Gastroesophageal sphincter (tissue), 4 donors: ENCODE measurements around the gene PUS1. TPM values are rescaled to one million over a fixed set of nuclear protein-coding genes. Genes with fewer than 3 reads are reported as not detected.
A peak's percentile ranks its signal among the peaks of the same experiment; 100 is the strongest.
"Not testable (repeated sequence)": the region's sequence is repeated elsewhere in the genome, so short reads cannot be mapped to it uniquely, and the experiment has no call there.

Experiments used
- ATAC-seq: fragments of 150-250 bp; one replicate; pipeline ENCODE4 v1.9.1; 2016; ENCODE audit warnings: mild to moderate bottlenecking, moderate library complexity
- H3K27ac ChIP-seq, 4 donors: fragments of 200-600 bp; sonication (generic) in 3 of 4; 1 replicate in 3 of 4; 2 replicates in 1 of 4; pipeline ENCODE4 v1.5.1; 2016 to 2019
- H3K27me3 ChIP-seq: fragments of 200-600 bp; sonication (generic); one replicate; pipeline ENCODE4 v1.5.1; 2019
- H3K36me3 ChIP-seq, 2 donors: fragments of 200-600 bp; sonication (generic); one replicate each; pipeline ENCODE4 v1.5.1; 2019; ENCODE audit warnings: control low read depth in 1 of 2
- H3K4me1 ChIP-seq, 3 donors: fragments of 200-600 bp; sonication (generic); 1 replicate in 2 of 3; 2 replicates in 1 of 3; pipeline ENCODE4 v1.5.1; 2016 to 2019; ENCODE audit warnings: control low read depth in 2 of 3
- H3K4me3 ChIP-seq, 2 donors: fragments of 200-600 bp; sonication (generic); one replicate each; pipeline ENCODE4 v1.5.1; 2019; ENCODE audit warnings: mild to moderate bottlenecking in 1 of 2, moderate library complexity in 1 of 2
- H3K9me3 ChIP-seq, 3 donors: fragments of 200-600 bp; sonication (generic); one replicate each; pipeline ENCODE4 v1.5.1; 2017 to 2019; ENCODE audit warnings: control low read depth in 2 of 3
- CTCF ChIP-seq, 4 experiments: fragments of 200-600 bp in 2 of 4; fragments of 450-650 bp in 2 of 4; sonication (generic) in 1 of 4; IDR thresholded peaks; one replicate each; pipeline ENCODE4 v1.5.1; 2017 to 2019; ENCODE audit warnings: antibody characterized with exemption in 4 of 4, mild to moderate bottlenecking in 2 of 4, moderate library complexity in 2 of 4
- EP300 ChIP-seq: sonication (generic); formaldehyde crosslinking; IDR thresholded peaks from one replicate; pipeline ENCODE4 v1.6.1; 2017; ENCODE audit warnings: antibody characterized with exemption, mild to moderate bottlenecking
- POLR2A ChIP-seq, 2 donors: fragments of 450-650 bp; IDR thresholded peaks; one replicate each; pipeline ENCODE4 v1.6.1; 2017; ENCODE audit warnings: antibody characterized with exemption in 2 of 2, mild to moderate bottlenecking in 2 of 2, moderate library complexity in 1 of 2
- POLR2AphosphoS5 ChIP-seq: sonication (generic); formaldehyde crosslinking; IDR thresholded peaks from one replicate; pipeline ENCODE4 v1.6.1; 2017; ENCODE audit warnings: antibody characterized with exemption
- WGBS, 2 donors: methylation state at CpG; one replicate each; pipeline ENCODE4 v1.1.5; 2018; ENCODE audit warnings: low coverage in 1 of 2; 5-methylcytosine and 5-hydroxymethylcytosine counted together
- total RNA-seq, 4 donors: library from RNA; depleted of rRNA; stranded (reverse); fragments of >200 nt; gene quantifications; one replicate each; pipeline ENCODE4 v1.1.0, GENCODE V29; 2016

Gene PUS1
- total RNA-seq, 4 donors from 2014 or later, result 7.2 to 28.2 (median 13.1) TPM

GRCh38 chr12:131950182-131950913 is 21.3 kb downstream of the PUS1 start:
- H3K27ac ChIP-seq, result peak overlapping the region; percentile 70 to 91 (median 84)
- WGBS, 2 donors, result 0 to 1% methylated on average over 7 to 9 of the region's 79 CpGs
- no peaks in the 10 kb centered on the region for H3K27me3 ChIP-seq
- TF ChIP-seq EP300, result no peak
- no peak for TF ChIP-seq CTCF (IDR thresholded peaks at IDR 0.05)
- no peak for TF ChIP-seq POLR2AphosphoS5
- TF ChIP-seq POLR2A (IDR thresholded peaks at IDR 0.05), result no peak
- no peaks in the 10 kb centered on the region for H3K9me3 ChIP-seq
- peak; percentile 9 for ATAC-seq
- peak overlapping the region; percentile 88 to 100 for H3K4me3 ChIP-seq
- no peaks in the 10 kb centered on the region for H3K36me3 ChIP-seq
- peaks cover 0 to 49% (median 9%) of the 10 kb centered on the region in 3 donors for H3K4me1 ChIP-seq

DNA sequence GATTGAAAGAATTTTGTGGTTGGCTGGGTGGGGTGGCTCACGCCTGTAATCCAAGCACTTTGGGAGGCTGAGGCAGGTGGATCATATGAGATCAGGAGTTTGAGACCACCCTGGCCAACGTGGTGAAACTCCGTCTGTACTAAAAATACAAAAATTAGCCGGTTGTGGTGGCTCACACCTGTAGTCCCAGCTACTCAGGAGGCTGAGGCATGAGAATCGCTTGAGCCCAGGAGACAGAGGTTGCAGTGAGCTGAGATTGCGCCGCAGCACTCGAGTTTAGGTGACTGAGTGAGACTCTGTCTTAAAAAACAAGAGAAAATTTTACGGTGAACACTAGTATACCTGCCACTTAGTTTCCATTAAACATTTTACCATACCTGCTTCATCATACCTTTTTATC is 24.7 kb downstream of the PUS1 start:
- H3K4me1 ChIP-seq, result peaks cover 0 to 80% (median 19%) of the 10 kb centered on the region in 3 donors
- not testable (repeated sequence) for ATAC-seq, H3K27ac ChIP-seq, H3K27me3 ChIP-seq, H3K9me3 ChIP-seq, H3K36me3 ChIP-seq, H3K4me3 ChIP-seq
- 85 to 90% methylated on average over 5 to 9 of the region's 9 CpGs for WGBS, 2 donors

DNA sequence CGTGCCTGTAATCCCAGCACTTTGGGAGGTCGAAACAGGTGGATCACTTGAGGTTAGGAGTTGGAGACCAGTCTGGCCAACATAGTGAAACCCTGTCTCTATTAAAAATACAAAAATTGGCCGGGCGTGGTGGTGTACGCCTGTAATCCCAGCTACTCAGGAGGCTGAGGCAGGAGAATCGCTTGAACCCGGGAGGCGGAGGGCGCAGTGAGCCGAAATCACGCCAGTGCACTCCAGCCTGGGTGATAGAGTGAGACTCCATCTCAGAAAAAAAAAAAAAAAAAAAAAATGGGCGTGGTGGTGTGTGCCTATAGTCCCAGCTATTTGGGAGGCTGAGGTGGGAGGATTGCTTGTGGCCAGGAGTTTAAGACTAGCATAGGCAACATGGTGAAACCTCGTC is 25.4 kb downstream of the PUS1 start:
- not testable (repeated sequence) for H3K4me3 ChIP-seq, H3K36me3 ChIP-seq, H3K27ac ChIP-seq, H3K27me3 ChIP-seq, H3K9me3 ChIP-seq, ATAC-seq
- WGBS, 2 donors, result 91 to 92% methylated on average over 7 to 8 of the region's 13 CpGs
- H3K4me1 ChIP-seq, result peaks cover 0 to 80% (median 21%) of the 10 kb centered on the region in 3 donors

DNA sequence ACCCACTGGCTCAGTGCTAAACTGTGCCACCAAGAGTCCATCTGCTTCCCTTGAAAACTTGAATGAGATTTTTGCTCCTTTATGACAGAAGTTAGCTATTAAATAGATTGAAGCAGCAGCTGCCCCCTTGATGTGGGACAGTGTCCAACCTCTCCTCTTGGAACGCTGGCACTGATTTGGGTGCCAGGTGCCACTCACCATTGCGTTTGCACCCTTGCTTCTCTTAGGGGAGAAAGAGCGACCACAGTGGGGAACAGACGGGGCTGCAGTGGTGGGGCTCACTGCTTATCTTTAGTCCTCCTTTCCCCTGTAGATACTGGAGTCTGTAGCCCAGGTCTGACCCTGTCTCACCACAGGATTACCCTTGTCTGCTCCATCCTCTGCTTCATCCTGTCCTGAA is 30.0 kb downstream of the PUS1 start:
- H3K36me3 ChIP-seq, result peaks cover 0 to 26% of the 10 kb centered on the region in 2 donors
- 73% methylated on average over 3 of the region's 4 CpGs; no CpG with 5 or more reads in 1 of the 2 donors for WGBS, 2 donors

GRCh38 chr12:131959641-131960589 is 30.8 kb downstream of the PUS1 start:
- TF ChIP-seq EP300 (no peak), POLR2AphosphoS5 (no peak), POLR2A (IDR thresholded peaks at IDR 0.05) (no peak), CTCF (IDR thresholded peaks at IDR 0.05) (no peak)
- no peak for ATAC-seq

More for the DNA sequence above, 30.0 kb downstream of the PUS1 start:
- H3K27me3 ChIP-seq, result no peaks in the 10 kb centered on the region
- H3K27ac ChIP-seq, result no peak overlapping the region
- TF ChIP-seq POLR2AphosphoS5, result no peak
- TF ChIP-seq EP300, result no peak
- TF ChIP-seq POLR2A (IDR thresholded peaks at IDR 0.05), result no peak
- TF ChIP-seq CTCF (IDR thresholded peaks at IDR 0.05), result no peak
- H3K4me1 ChIP-seq, result peaks cover 0 to 61% (median 13%) of the 10 kb centered on the region in 3 donors
- no peak overlapping the region for H3K4me3 ChIP-seq
- ATAC-seq, result no peak
- no peaks in the 10 kb centered on the region for H3K9me3 ChIP-seq

DNA sequence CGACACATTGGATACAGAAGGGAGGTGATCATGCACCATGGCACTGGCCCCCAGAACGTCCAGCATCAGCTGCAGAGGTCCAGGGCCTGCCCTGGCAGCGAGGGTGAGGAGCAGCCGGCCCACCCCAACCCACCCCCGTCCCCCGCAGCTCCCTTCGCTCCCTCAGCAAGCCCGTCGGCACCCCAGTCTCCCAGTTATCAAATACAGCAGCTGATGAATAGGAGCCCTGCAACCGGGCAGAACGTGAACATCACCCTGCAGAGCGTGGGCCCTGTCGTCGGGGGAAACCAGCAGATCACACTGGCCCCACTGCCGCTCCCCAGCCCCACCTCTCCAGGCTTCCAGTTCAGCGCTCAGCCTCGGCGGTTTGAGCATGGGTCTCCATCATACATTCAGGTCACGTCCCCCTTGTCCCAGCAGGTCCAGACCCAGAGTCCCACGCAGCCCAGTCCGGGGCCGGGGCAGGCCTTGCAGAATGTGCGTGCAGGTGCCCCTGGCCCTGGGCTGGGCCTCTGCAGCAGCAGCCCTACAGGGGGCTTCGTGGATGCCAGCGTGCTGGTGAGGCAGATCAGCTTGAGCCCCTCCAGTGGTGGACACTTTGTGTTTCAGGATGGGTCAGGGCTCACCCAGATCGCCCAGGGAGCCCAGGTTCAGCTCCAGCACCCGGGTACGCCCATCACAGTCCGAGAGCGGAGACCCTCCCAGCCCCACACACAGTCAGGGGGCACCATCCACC is 31.7 kb downstream of the PUS1 start:
- WGBS, 2 donors, result 97% methylated on average over 5 of the region's 30 CpGs; no CpG with 5 or more reads in 1 of the 2 donors
- Histone ChIP-seq H3K36me3 (peaks cover 0 to 26% of the 10 kb centered on the region in 2 donors), H3K4me1 (peaks cover 0 to 62% (median 12%) of the 10 kb centered on the region in 3 donors)
- not testable (repeated sequence) for H3K4me3 ChIP-seq, H3K9me3 ChIP-seq, H3K27me3 ChIP-seq, ATAC-seq, H3K27ac ChIP-seq

More at GRCh38 chr12:131959641-131960589, 30.8 kb downstream of the PUS1 start:
- no peaks in the 10 kb centered on the region for H3K27me3 ChIP-seq
- 55 to 93% methylated on average over 3 to 5 of the region's 16 CpGs for WGBS, 2 donors
- no peak overlapping the region for H3K4me3 ChIP-seq
- peaks cover 0 to 61% (median 13%) of the 10 kb centered on the region in 3 donors for H3K4me1 ChIP-seq
- H3K9me3 ChIP-seq, result no peaks in the 10 kb centered on the region
- H3K27ac ChIP-seq, result no peak overlapping the region
- H3K36me3 ChIP-seq, result peaks cover 0 to 26% of the 10 kb centered on the region in 2 donors

DNA sequence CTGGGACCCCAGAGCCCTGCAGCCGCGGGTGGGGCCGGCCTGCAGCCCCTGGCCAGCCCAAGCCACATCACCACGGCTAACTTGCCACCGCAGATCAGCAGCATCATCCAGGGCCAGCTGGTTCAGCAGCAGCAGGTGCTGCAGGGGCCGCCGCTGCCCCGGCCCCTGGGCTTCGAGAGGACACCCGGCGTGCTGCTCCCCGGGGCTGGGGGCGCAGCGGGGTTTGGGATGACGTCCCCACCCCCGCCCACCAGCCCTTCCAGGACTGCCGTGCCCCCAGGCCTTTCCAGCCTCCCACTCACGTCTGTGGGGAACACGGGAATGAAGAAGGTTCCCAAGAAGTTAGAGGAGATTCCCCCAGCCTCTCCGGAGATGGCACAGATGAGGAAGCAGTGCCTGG is 32.3 kb downstream of the PUS1 start:
- H3K9me3 ChIP-seq, H3K4me3 ChIP-seq, H3K27ac ChIP-seq, H3K27me3 ChIP-seq, ATAC-seq: not testable (repeated sequence)
- H3K4me1 ChIP-seq, result peaks cover 0 to 62% (median 7%) of the 10 kb centered on the region in 3 donors
- peaks cover 0 to 26% of the 10 kb centered on the region in 2 donors for H3K36me3 ChIP-seq
- no CpG with 5 or more reads among the region's 20 CpGs for WGBS, 2 donors
